GM12892 (cell line): ENCODE data around the gene DDX42.
"Not testable (repeated sequence)": the region's sequence is repeated elsewhere in the genome, so short reads cannot be mapped to it uniquely, and the experiment has no call there.

Experiments used
- DNase-seq: peaks from one replicate; pipeline ENCODE4 v3.0.0; 2011; ENCODE audit not compliant: insufficient read length
- FAIRE-seq: peaks from 2 replicates; lab custom pipeline; 2011; peaks lifted over from hg19 to GRCh38; lab: Jason Lieb, UNC
- POLR2A ChIP-seq: IDR thresholded peaks from 2 replicates; pipeline ENCODE4 v1.6.1; 2011; ENCODE audit warnings: low read depth, low read length, control low read depth
- POLR2AphosphoS5 ChIP-seq: IDR thresholded peaks from 2 replicates; pipeline ENCODE4 v1.6.1; 2011; ENCODE audit warnings: low read depth, low read length, control low read depth
- TAF1 ChIP-seq: IDR thresholded peaks from 2 replicates; pipeline ENCODE4 v1.6.1; 2011; ENCODE audit warnings: low read depth, mild to moderate bottlenecking, control low read depth, low read length, borderline replicate concordance

DDX42 gene

GRCh38 chr17:63783522-63783921 lies 9.6 kb downstream of the DDX42 start:
- DNase-seq (no peak), FAIRE-seq (no peak)
- TF ChIP-seq POLR2A, result no peak
- TF ChIP-seq POLR2AphosphoS5, result no peak
- no peak for TF ChIP-seq TAF1

- no peak for DNase-seq
- FAIRE-seq, result no peak
Measured at GRCh38 chr17:63785556-63785955, 11.6 kb downstream of the DDX42 start.

GRCh38 chr17:63786117-63786516 lies 12.1 kb downstream of the DDX42 start:
- no peak for DNase-seq
- no peak for TF ChIP-seq POLR2A
- TF ChIP-seq TAF1, result no peak
- TF ChIP-seq POLR2AphosphoS5, result no peak
- no peak for FAIRE-seq

More at GRCh38 chr17:63785556-63785955, 11.6 kb downstream of the DDX42 start:
- TF ChIP-seq POLR2AphosphoS5 (no peak), POLR2A (no peak), TAF1 (no peak)

- FAIRE-seq (no peak), DNase-seq (no peak)
- no peak for TF ChIP-seq TAF1
- no peak for TF ChIP-seq POLR2AphosphoS5
Measured at GRCh38 chr17:63786971-63787711, 13.2 kb downstream of the DDX42 start.

- no peak for DNase-seq
- TF ChIP-seq TAF1, result no peak
- FAIRE-seq, result no peak
Measured at GRCh38 chr17:63790057-63790456, 16.1 kb downstream of the DDX42 start.

- TF ChIP-seq POLR2A (no peak), POLR2AphosphoS5 (no peak), TAF1 (no peak)
- no peak for FAIRE-seq
- DNase-seq, result no peak
Measured at GRCh38 chr17:63792055-63792729, 18.2 kb downstream of the DDX42 start.

GRCh38 chr17:63796375-63796774 lies 22.4 kb downstream of the DDX42 start:
- FAIRE-seq, DNase-seq: not testable (repeated sequence)

- DNase-seq (no peak), FAIRE-seq (no peak)
- TF ChIP-seq POLR2AphosphoS5 (no peak), POLR2A (no peak), TAF1 (no peak)
Measured at GRCh38 chr17:63798572-63799106, 24.7 kb downstream of the DDX42 start.

GRCh38 chr17:63800783-63801182 lies 26.8 kb downstream of the DDX42 start:
- FAIRE-seq, result no peak
- TF ChIP-seq TAF1 (no peak), POLR2A (no peak), POLR2AphosphoS5 (no peak)
- no peak for DNase-seq

- DNase-seq (no peak), FAIRE-seq (no peak)
- no peak for TF ChIP-seq TAF1
- no peak for TF ChIP-seq POLR2A
- no peak for TF ChIP-seq POLR2AphosphoS5
Measured at GRCh38 chr17:63804328-63804727, 30.4 kb downstream of the DDX42 start.

- FAIRE-seq (no peak), DNase-seq (no peak)
- TF ChIP-seq TAF1, result no peak
- no peak for TF ChIP-seq POLR2AphosphoS5
- TF ChIP-seq POLR2A, result no peak
Measured at GRCh38 chr17:63805591-63805990, 31.6 kb downstream of the DDX42 start.

- DNase-seq (no peak), FAIRE-seq (no peak)
- TF ChIP-seq POLR2AphosphoS5 (no peak), POLR2A (no peak), TAF1 (no peak)
Measured at GRCh38 chr17:63809970-63810369, 36.0 kb downstream of the DDX42 start.
